Midbrain (tissue), 1 donor: ENCODE results near the gene PRMT3.
"Not testable (repeated sequence)": the region's sequence is repeated elsewhere in the genome, so short reads cannot be mapped to it uniquely, and the experiment has no call there.

Experiments
- DNase-seq: peaks from one replicate; lab custom pipeline; 2025; lab: John Stamatoyannopoulos, UW

The PRMT3 gene

DNA sequence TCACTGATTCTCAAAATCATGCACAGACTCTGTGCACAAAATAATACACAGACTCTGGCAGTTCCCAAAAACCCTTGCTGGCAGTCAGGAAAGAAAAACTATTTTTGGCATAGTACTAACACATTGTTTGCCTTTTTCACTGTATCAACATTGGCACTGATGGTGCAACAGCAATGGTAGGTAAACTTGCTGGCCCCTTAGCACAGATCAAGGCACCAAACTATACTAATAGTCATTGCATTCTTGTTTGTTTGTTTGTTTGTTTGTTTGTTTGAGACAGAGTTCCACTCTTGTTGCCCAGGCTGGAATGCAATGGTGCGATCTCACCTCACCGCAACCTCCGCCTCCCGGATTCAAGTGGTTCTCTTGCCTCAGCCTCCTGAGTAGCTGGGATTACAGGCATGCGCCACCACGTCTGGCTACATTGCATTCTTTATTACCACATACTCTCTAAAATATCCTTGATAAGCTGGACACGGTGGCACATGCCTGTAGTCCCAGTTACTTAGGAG is 130.9 kb downstream of the PRMT3 start:
- no peak for DNase-seq

DNA sequence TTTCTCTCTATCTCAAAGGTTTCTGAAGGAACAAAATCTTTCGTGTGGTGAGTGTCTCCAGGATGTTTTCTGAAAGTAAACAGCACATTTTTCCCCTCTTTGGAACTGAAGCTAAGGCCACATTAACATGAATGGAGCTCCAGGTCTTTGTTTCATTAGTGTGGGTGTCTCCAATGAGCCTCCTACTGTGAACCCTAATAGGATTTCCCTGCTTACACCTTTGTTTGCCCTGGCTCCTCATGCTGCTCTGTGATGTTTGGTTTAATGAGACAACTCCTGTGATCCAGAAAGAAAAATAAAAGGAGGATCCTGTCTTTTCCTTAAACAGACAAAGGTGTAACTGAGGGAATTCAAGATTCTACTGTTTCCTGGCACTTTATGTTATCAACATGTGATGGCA is 135.0 kb downstream of the PRMT3 start:
- DNase-seq = no peak

DNA sequence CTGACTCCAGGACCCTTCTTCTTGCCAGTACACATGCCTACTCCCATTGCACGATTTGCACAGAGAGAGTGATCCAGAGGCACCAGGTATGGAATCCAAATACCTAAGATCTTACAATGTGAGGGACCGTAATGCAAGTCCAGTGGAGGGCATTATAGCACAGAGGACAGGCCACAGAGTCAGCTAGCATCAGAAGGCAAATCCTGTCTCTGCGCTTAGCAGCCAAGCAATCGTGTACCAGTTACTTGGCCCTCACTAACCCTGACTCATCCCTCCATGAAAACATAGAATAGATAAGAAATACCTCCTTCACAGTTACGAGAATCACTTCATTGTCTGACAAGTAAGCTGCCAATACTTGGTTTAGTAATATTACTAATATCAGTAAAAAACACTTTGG is 142.2 kb downstream of the PRMT3 start:
- DNase-seq = no peak

DNA sequence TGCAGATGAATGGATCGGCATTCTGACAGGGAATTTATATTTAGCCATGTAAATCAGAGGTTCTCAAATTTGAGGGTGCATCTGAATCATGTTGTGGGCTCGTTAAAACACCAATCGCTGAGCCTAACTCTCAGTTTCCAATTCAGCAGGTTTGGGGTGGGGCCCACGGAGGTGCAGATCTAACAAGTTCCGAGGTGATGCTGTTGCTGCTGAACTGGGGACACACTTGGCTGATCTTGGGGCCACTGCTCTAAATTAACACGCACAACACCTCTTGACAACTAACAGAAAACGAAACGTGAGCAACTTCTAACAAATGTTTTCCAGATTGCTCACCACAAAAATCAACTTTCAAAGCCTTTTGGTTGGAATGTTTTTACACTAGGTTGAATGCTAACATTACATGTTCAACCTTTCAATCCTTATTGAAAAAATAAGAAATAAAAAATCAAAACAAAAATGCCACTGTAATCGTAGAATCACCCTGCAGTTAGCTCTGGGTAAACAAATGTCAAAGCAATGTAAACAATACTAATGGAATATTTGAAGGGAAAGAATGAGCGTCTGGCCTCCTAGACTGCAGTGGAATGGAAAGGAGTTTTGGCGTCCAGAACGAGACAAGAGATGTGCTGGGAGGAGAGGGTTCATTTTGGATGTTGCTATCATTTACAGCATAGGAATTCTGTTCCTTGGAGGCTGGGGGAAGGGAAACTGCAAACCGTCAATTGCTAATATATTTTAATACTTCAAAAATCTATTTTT is 143.6 kb downstream of the PRMT3 start:
- no peak for DNase-seq

DNA sequence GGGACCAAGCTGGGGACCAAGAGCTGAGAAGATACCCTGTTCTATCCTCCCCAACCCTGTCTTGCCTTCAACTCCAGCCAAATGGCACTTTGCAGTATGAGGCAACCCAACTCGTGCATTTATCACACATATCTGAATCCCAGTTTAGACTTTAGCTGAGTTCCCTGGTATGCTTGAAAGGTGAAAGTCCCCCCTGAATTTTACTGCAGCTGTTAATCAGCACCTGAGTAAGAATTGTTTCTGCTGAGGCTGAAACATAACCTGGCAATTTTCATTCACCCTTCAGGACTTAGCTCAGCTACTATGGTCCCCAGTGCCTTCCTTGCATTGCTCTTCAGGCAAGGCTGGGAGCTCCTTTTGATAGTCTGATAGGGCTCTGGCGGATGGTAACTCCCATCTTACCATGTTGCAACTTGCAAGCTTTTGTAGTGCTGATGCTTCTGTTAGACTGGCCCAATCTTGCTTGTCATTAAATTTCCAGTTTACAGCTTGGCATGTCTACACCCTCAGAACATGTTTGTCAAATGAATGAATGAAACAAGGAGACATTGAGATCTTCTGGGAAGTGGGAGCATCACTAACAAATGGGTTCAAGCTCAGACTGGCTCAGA is 147.9 kb downstream of the PRMT3 start:
- no peak for DNase-seq

DNA sequence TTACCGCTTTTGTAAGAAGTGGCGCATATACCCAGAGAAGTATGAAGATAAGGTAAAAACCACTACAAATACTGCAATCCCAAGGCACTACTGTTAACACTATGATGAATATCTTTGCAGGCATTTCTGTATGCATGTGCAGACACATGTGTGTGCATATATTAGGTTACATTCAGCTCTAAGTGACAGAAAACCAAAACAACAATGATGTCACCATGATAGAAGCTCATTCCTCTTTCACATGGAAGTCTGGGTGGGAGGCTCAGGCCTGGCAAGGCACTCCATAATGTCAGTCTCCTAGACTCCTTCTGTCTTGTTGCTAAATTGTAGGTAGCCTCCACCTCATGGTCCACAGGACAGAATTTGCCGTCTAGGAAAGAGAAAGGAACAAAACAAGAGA is 148.8 kb downstream of the PRMT3 start:
- DNase-seq = no peak

DNA sequence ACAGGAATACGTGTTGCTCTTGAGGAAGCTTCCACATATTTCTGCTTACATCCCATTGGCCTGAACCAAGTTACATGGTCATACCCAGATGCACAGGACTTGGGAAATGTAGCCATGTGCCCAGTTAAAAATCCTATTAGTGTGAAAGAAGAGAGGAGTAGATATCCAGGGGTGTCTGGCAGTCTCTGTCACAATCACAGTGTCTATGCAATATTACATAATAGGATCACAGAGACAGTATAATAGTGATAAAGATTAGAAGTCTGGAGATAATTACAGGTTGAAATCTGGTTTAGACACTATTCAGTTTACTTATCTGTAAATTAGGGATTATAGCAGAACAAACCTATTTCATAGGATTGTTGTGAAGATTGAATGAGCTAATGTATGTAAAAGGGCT is 149.3 kb downstream of the PRMT3 start:
- DNase-seq = no peak

DNA sequence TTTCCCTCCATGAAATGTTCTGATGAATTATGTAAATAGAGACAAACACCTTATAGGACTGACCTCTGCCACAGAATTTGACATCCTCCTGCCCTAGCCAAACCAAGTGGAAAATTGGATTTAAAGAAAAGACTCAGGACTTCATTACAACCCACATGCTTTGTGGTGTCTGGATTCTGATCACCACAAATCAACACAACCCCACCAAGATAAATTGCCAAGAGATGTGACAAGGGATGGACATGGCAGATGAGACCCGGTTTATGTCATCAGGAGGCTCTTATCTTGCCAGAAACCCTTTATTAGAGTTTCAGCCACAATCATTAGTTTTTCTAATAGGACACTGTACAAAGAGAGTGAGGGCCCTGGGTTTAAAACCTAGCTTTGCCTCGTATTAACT is 154.0 kb downstream of the PRMT3 start:
- DNase-seq = no peak

DNA sequence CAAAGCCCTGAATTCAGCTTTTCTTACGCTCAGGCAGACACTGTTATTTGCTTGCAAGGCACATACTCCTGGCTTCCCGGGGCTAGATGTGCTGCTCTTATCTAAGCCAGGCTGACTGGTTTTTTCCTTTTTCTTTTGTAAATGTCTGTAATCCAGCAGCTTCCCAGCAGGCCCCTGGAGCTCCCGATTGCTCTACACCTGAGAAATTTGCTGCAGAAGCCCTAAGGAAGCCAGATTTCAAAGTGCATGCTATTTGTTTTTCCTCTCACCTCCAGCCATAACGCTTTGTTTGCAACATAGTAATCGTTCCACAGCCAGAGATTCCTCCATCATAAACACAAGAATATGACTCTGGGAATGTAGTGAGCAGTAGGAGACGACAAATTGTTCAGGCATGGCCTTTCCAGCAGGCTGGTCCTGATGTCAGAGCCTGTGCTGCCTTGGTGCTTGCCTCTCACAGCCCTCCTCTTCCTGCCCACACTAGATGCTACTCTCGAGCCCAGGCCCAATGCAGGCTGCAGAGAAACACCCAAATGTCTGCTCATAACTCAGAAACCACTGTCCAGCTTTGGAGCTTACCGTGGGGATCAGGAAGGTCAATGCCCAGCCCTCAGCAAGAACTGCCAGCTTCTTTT is 157.2 kb downstream of the PRMT3 start:
- DNase-seq = no peak

DNA sequence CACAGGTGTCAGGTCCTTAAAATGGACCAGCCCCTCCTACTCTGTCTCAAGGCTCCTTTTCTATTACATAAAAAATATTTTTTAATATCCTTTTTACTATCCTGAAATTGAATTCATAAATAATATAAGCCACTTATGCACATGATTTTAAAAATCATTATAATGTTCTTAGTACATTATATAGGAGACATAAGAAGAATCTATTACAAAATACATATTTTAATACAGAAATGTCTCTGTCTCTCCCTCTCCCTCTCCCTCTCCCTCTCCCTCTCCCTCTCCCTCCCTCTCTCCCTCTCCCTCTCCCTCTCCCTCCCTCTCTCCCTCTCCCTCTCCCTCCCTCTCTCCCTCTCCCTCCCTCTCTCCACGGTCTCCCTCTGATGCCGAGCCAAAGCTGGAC is 159.9 kb downstream of the PRMT3 start:
- DNase-seq = no peak

DNA sequence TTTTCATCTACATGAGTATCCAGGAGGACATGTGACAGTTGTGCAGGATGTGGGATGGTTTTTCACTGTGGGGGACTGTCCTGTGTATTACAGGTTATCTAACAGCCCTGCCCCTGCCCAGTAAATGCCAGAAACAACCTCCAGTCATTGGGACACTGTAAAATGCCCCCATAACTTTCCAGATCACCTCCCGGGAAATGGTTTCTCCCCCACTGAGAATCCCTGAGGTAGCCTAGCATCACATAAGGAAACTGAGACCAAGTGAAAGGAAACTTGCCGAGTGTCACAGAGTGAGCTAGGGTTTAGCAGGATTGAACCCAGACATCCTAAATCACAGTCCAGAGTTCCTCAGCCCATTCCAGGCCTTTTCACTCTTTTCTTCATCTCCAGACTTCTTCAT is 163.6 kb downstream of the PRMT3 start:
- DNase-seq = no peak

DNA sequence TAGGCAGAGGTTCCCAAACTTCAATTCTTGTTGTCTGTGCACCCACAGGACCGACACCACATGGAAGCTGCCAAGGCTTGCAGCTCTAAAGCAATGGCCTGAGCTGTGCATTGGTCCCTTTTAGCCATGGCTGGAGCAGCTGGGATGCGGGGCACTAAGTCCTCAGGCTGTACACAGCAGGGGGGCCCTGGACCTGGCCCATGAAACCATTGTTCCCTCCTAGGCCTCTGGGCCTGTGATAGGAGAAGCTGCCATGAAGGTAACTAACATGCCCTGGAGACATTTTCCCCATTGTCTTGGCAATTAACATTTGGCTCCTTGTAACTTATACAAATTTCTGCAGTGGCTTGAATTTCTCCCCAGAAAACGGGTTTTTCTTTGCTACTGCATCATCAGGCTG is 168.3 kb downstream of the PRMT3 start:
- DNase-seq = no peak

DNA sequence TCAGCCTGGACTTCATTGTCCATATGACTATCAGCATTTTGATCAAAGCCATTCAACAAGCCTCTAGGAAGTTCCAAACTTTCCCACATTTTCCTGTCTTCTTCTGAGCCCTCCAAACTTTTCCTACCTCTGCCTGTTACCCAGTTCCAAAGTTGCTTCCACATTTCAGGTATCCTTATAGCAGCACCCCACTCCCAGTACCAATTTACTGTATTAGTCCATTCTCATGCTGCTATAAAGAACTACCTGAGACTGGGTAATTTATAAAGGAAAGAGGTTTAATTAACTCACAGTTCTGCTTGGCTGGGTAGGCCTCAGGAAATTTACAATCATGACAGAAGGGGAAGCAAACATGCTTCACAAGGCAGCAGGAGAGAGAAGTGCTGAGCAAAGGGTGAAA is 168.9 kb downstream of the PRMT3 start:
- DNase-seq = not testable (repeated sequence)

DNA sequence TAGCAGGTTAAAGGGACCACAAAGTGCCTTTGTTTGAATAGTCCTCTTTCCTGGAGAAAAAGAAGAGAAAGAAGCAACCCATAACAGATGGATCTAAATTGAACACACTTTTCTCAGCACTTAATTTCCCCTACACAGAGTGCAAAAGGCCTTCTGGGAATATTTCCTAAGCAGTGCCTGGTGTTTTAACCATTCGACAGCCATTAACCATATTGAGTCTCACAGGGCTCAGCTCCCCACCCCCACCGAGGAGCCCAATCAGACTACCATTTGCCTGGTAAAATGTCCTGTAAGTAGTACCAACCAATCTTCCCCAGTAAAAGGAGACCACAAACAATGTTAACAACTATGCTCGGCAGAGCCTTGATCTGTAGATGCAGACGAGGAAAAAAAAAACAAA is 171.2 kb downstream of the PRMT3 start:
- no peak for DNase-seq
